Lower lobe of right lung (tissue), 2 donors: ENCODE results near the gene RBMS1. TPM values are rescaled to one million over a fixed set of nuclear protein-coding genes. Genes with fewer than 3 reads are reported as not detected.
A peak's percentile ranks its signal among the peaks of the same experiment; 100 is the strongest.

Experiments used
- ATAC-seq, 2 donors: fragments of 200-7000 bp; cut with Tn5 transposase; one replicate each; pipeline ENCODE4 v1.9.1; 2020 to 2022; ENCODE audit warnings: mild to moderate bottlenecking in 2 of 2, moderate library complexity in 2 of 2
- DNase-seq: peaks from one replicate; pipeline ENCODE4 v3.0.0-alpha.2; 2020
- H3K27ac ChIP-seq: fragments of 200-600 bp; one replicate; pipeline ENCODE4 v1.8.0; 2022
- H3K27me3 ChIP-seq: fragments of 200-600 bp; one replicate; pipeline ENCODE4 v1.8.0; 2022; ENCODE audit warnings: low read depth
- H3K36me3 ChIP-seq: fragments of 200-600 bp; one replicate; pipeline ENCODE4 v1.8.0; 2022; ENCODE audit warnings: mild to moderate bottlenecking
- H3K4me1 ChIP-seq: fragments of 200-600 bp; one replicate; pipeline ENCODE4 v1.8.0; 2022
- H3K4me3 ChIP-seq: fragments of 200-600 bp; one replicate; pipeline ENCODE4 v1.8.0; 2022; ENCODE audit warnings: mild to moderate bottlenecking
- H3K9me3 ChIP-seq: fragments of 200-600 bp; one replicate; pipeline ENCODE4 v1.8.0; 2022
- CTCF ChIP-seq: fragments of 200-600 bp; IDR thresholded peaks from one replicate; pipeline ENCODE4 v1.8.0; 2022; ENCODE audit warnings: antibody characterized with exemption, mild to moderate bottlenecking
- intact Hi-C: fragments of 100-400 bp; cut with DNase I; formaldehyde crosslinking; loops from one replicate; pipeline ENCODE4 v1.11.0; 2022
- total RNA-seq: library from RNA; stranded (reverse); fragmentation: NEBNext Ultra II Directional; extraction: Animal tissue kit (Norgen Biotek cat#: 25700); gene quantifications from one replicate; pipeline ENCODE4 v1.2.1, GENCODE V29; 2021
- donor health status: DM: no; HTN: yes; CAD: no; lungs with severe emphysema.

Gene RBMS1
- total RNA-seq, 1 donor from 2014 or later, result 95.3 TPM

GRCh38 chr2:160224507-160224906, 269.1 kb downstream of the RBMS1 start:
- DNase-seq (no peak), ATAC-seq (no peak)
- Histone ChIP-seq H3K4me3 (no peak overlapping the region), H3K27ac (peak overlapping the region; percentile 29), H3K27me3 (no peaks in the 10 kb centered on the region), H3K4me1 (peaks cover 31% of the 10 kb centered on the region), H3K36me3 (no peaks in the 10 kb centered on the region), H3K9me3 (no peaks in the 10 kb centered on the region)
- intact Hi-C loops, result no loop called here
- no peak for TF ChIP-seq CTCF

- ATAC-seq (peak in 1 of 2 donors; percentile 35), DNase-seq (no peak)
- no peak overlapping the region for H3K4me3 ChIP-seq
- peak overlapping the region; percentile 82 for H3K27ac ChIP-seq
- no peaks in the 10 kb centered on the region for H3K9me3 ChIP-seq
- no peak for TF ChIP-seq CTCF
- H3K4me1 ChIP-seq, result peaks cover 31% of the 10 kb centered on the region
- H3K27me3 ChIP-seq, result no peaks in the 10 kb centered on the region
- H3K36me3 ChIP-seq, result no peaks in the 10 kb centered on the region
- intact Hi-C loops, result no loop called here
Measured at GRCh38 chr2:160224060-160224459, 269.5 kb downstream of the RBMS1 start.

GRCh38 chr2:160223560-160223959, 270.0 kb downstream of the RBMS1 start:
- TF ChIP-seq CTCF, result no peak
- no peaks in the 10 kb centered on the region for H3K9me3 ChIP-seq
- DNase-seq (no peak), ATAC-seq (no peak)
- H3K36me3 ChIP-seq, result no peaks in the 10 kb centered on the region
- no peak overlapping the region for H3K4me3 ChIP-seq
- H3K4me1 ChIP-seq, result peaks cover 31% of the 10 kb centered on the region
- H3K27me3 ChIP-seq, result no peaks in the 10 kb centered on the region
- intact Hi-C loops, result no loop called here
- H3K27ac ChIP-seq, result peak overlapping the region; percentile 82

GRCh38 chr2:160222546-160223283, 270.9 kb downstream of the RBMS1 start:
- no peak for ATAC-seq
- Histone ChIP-seq H3K27me3 (no peaks in the 10 kb centered on the region), H3K36me3 (no peaks in the 10 kb centered on the region), H3K27ac (peak overlapping the region; percentile 82), H3K9me3 (no peaks in the 10 kb centered on the region), H3K4me1 (peaks cover 24% of the 10 kb centered on the region), H3K4me3 (no peak overlapping the region)
- intact Hi-C loops, result no loop called here
- TF ChIP-seq CTCF, result no peak
- no peak for DNase-seq
